DMS114 treated with DMSO at 0.1 percent for 48 hours (cell line): ENCODE data around the gene SELENOT.

Experiments
- DNase-seq: peaks from one replicate; lab custom pipeline; 2025; ENCODE audit not compliant: unreplicated experiment; lab: John Stamatoyannopoulos, UW

The SELENOT gene

DNA sequence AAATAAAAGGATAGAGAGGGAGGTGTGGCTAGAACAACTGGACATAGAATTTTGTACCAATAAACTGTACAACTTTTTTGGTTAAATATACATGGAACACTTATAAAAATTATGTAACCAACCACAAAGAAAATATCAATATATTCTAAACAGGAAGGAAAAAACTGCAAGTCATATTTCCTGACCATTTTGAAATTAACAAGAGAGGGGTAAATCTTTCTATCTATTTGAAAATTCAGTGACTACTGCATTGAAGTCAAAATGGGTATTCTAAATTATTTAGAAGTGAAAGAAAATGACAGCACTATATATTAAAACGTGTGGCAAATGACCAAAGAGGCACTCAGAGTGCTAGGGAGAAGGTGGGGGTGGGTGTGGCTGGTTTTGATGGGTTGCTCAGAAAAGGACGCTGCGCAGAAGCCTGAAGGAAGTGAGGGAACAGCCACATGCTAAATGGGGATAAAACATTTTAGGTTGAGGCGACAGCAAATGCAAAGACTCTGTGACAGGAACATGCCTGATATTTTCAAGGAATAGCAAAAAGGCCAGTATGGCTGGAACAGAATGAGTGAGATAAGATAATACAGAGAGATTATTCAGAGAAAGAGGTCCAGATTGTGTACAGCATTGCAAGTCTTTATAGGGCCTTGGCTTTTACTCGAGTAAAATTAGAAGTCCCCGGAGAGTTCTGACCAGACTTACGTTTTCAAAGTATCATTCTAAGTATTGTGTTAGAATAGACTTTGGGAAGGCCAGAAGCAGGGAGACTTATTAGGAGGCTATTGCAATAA is 59.5 kb downstream of the SELENOT start:
- no peak for DNase-seq

DNA sequence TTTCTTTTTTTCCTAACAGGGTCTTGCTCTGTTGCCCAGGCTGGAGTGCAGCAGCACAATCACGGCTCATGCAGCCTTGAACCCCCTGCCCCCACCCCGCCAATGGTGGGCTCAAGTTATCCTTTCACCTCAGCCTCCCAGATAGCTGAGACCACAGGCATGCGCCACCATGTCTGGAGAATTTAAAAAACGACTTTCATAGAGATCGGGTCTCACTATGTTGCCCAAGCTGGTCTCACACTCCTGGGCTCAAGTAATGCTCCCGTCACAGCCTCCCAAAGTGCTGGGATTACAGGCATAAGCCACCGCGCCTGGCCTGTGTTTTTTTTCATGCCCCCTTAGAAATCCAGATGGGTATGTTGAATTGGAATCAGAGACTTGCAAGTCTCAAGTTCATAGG is 60.3 kb downstream of the SELENOT start:
- no peak for DNase-seq

DNA sequence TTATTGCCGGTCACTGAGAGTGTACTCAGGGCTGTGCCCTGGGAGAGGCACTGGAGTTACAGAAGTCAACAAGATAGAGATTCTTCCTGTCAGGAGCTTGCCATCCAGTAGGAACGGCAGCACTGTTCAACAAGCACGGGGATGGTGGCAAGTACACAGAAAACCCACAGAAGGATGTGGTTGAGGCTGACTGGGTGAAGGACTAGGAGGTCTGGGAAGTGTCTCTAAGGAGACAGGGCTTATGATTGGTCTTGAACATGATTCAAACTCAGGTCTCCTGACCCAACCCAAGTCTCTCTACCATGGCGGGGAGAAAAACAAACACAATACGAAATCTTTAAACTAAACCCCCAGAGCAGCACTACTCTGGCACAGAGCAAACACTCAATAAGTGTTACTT is 63.0 kb downstream of the SELENOT start:
- no peak for DNase-seq

DNA sequence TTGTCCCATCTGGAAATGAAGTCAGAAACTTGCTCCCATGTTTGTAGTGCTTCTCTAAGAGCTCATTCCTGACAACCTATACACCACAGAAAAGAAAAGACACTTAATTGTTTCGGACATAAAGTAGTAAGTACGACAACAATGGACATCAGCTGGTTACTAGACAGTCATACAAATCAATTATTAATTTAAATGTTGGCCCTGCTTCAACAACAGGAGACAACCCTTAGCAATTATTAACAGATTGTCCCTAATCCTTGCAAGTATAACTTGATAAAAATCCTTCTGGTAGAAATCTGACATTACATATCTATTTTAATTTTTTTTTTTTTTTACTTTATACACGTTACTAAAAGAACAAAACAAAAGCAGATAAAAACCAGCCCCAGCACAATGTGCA is 70.8 kb downstream of the SELENOT start:
- no peak for DNase-seq

DNA sequence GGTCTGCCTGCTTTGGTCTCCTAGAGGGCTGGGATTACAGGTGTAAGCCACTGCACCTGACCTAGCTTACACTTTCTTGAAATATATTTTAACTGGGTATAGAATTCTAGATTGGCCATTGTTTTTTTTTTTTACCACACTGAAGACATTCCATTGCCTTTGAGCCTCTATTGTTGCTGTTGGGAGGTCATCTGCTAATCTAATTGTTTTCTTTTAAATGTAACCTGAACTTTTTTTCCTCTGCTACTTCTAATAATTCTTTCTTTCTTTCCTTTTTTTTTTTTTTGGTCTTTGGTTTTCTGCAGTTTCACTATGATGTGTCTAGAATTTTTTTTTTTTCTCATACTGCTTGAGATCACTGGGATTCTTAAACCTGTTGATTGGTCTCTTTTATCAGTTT is 72.5 kb downstream of the SELENOT start:
- no peak for DNase-seq
